Measurements from ENCODE around the gene RHOC.

The RHOC gene

DNA sequence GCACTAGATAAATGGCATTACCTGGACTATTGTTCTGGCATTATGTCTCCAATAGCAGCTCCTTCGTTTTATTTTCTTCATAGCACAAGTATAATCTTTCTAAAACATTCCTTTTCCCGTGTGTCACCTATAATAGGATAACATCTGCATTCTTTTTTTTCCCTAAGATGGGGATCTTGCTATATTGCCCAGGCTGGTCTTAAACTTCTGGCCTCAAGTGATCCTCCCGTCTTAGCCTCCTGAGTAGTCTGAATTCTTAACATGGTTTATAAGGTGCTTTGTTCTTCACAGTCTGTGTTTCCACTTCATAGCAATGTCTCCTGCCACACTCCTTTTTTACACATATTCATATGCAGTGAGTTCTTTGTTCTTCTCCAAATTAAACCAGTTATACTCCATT lies 41.1 kb downstream of the RHOC start:
- Histone ChIP-seq H3K79me2 (ENCODE audit: control insufficient read depth, insufficient read depth, low read length, poor library complexity) (no peaks in the 10 kb centered on the region), H2BK5ac (ENCODE audit: low read depth, low read length, poor library complexity) (no peak overlapping the region), H3K27ac (ENCODE audit: low read depth, low read length) (no peak overlapping the region), H3K27me3 (ENCODE audit: insufficient read depth, low read length) (no peaks in the 10 kb centered on the region), H4K8ac (ENCODE audit: low read depth, low read length) (no peak overlapping the region), H4K91ac (ENCODE audit: low read depth, low read length) (no peak overlapping the region), H3K9me3 (ENCODE audit: insufficient read depth, low read depth, low read length) (no peaks in the 10 kb centered on the region), H3K14ac (ENCODE audit: low read length) (no peak overlapping the region), H3K36me3 (ENCODE audit: control insufficient read depth in 1 of 2, insufficient read depth in 2 of 2, low read length in 2 of 2) (peaks cover 25 to 38% of the 10 kb centered on the region in 2 experiments), H4K12ac (ENCODE audit: low read depth, low read length) (no peak overlapping the region), H3K4me3 (ENCODE audit: low read depth, low read length) (no peak overlapping the region), H3K4me1 (ENCODE audit: control insufficient read depth in 1 of 2, insufficient read depth in 2 of 2, low read length in 2 of 2) (no peaks in the 10 kb centered on the region), H2AFZ (ENCODE audit: insufficient read depth, low read length, poor library complexity) (no peak overlapping the region), H2BK120ac (ENCODE audit: insufficient read depth, low read length, poor library complexity) (no peak overlapping the region), H3K79me1 (ENCODE audit: low read length) (no peaks in the 10 kb centered on the region), H3K18ac (ENCODE audit: low read length) (no peak overlapping the region), H2BK12ac (ENCODE audit: low read length) (no peak overlapping the region), H3K4ac (ENCODE audit: low read depth, low read length) (no peak overlapping the region), H3K4me2 (ENCODE audit: low read length) (no peak overlapping the region), H3K23ac (ENCODE audit: low read length) (no peak overlapping the region), H2AK5ac (ENCODE audit: low read length) (no peak overlapping the region), H3K9ac (ENCODE audit: low read length) (no peak overlapping the region)
- DNase-seq: peak; percentile 26 to 83
- WGBS (ENCODE audit: extremely low coverage, insufficient coverage, insufficient read length): no CpG with 5 or more reads among the region's 3 CpGs

DNA sequence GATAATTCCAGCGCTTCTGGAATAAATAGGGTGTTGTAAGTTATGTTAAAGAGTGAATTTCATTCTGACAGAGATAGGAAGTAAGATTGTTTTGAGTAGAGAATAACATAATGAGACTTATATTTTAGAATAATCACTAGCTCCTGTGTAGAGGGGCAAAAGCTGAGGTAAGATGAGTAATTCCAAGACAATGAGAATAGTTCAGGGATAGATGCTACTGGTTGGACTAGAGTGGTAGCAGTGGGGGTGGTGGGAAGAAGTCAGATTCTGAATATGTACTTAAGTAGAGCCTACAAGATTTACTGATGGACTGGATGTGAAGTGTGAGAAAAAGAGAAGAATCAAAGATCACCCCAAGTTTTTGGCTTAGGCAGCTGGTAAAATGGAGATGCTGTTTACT lies 55.7 kb downstream of the RHOC start:
- Histone ChIP-seq H3K14ac (ENCODE audit: low read length) (no peak overlapping the region), H3K27ac (ENCODE audit: low read depth, low read length) (no peak overlapping the region), H3K4me3 (ENCODE audit: low read depth, low read length) (no peak overlapping the region), H3K4me2 (ENCODE audit: low read length) (no peak overlapping the region), H3K9ac (ENCODE audit: low read length) (no peak overlapping the region), H2BK5ac (ENCODE audit: low read depth, low read length, poor library complexity) (no peak overlapping the region), H3K4ac (ENCODE audit: low read depth, low read length) (no peak overlapping the region), H3K79me1 (ENCODE audit: low read length) (no peaks in the 10 kb centered on the region), H3K27me3 (ENCODE audit: insufficient read depth, low read length) (no peaks in the 10 kb centered on the region), H2AFZ (ENCODE audit: insufficient read depth, low read length, poor library complexity) (no peak overlapping the region), H3K23ac (ENCODE audit: low read length) (no peak overlapping the region), H2AK5ac (ENCODE audit: low read length) (no peak overlapping the region), H3K4me1 (ENCODE audit: control insufficient read depth in 1 of 2, insufficient read depth in 2 of 2, low read length in 2 of 2) (no peaks in the 10 kb centered on the region), H3K79me2 (ENCODE audit: control insufficient read depth, insufficient read depth, low read length, poor library complexity) (no peaks in the 10 kb centered on the region), H2BK120ac (ENCODE audit: insufficient read depth, low read length, poor library complexity) (no peak overlapping the region), H2BK12ac (ENCODE audit: low read length) (no peak overlapping the region), H4K91ac (ENCODE audit: low read depth, low read length) (no peak overlapping the region), H3K18ac (ENCODE audit: low read length) (no peak overlapping the region), H4K8ac (ENCODE audit: low read depth, low read length) (no peak overlapping the region), H3K9me3 (ENCODE audit: insufficient read depth, low read depth, low read length) (no peaks in the 10 kb centered on the region), H4K12ac (ENCODE audit: low read depth, low read length) (no peak overlapping the region), H3K36me3 (ENCODE audit: control insufficient read depth in 1 of 2, insufficient read depth in 2 of 2, low read length in 2 of 2) (peaks cover 17 to 21% of the 10 kb centered on the region in 2 experiments)
- no CpG with 5 or more reads among the region's 1 CpG for WGBS (ENCODE audit: extremely low coverage, insufficient coverage, insufficient read length)
- no peak for DNase-seq
